Activated CD4-positive, alpha-beta T cell treated with anti-CD3 and anti-CD28 coated beads for 36 hours (primary cell): ENCODE measurements around the gene PSD2. TPM values are rescaled to one million over a fixed set of nuclear protein-coding genes. Genes with fewer than 3 reads are reported as not detected.

ENCODE experiments used
- ATAC-seq: fragments of 200-7000 bp; cut with Tn5 transposase; one replicate; pipeline ENCODE4 v1.10.0; 2021; ENCODE audit warnings: mild to moderate bottlenecking, moderate library complexity
- CTCF ChIA-PET: fragments of 350-600 bp; sonication (Branson Sonifier 250); formaldehyde crosslinking; loops from one replicate; lab custom pipeline; 2021; ENCODE audit warnings: antibody characterized with exemption; lab: Charles Lee
- POLR2A ChIA-PET: fragments of 350-600 bp; sonication (Branson Sonifier 250); formaldehyde crosslinking; loops from one replicate; lab custom pipeline; 2021; ENCODE audit warnings: antibody characterized with exemption, inconsistent platforms; lab: Charles Lee
- DNase-seq: peaks from one replicate; pipeline ENCODE4 v3.0.0-alpha.2; 2020
- H3K27ac Mint-ChIP-seq: one replicate; pipeline ENCODE4 v1.8.0; 2021; ENCODE audit warnings: mixed read lengths
- H3K27me3 Mint-ChIP-seq: one replicate; pipeline ENCODE4 v1.8.0; 2021; ENCODE audit warnings: mixed read lengths
- H3K36me3 Mint-ChIP-seq: one replicate; pipeline ENCODE4 v1.8.0; 2021; ENCODE audit warnings: low read depth, mixed read lengths
- H3K4me1 Mint-ChIP-seq: one replicate; pipeline ENCODE4 v1.8.0; 2021; ENCODE audit warnings: mixed read lengths
- H3K4me3 Mint-ChIP-seq: one replicate; pipeline ENCODE4 v1.8.0; 2021; ENCODE audit warnings: mild to moderate bottlenecking, moderate library complexity, mixed read lengths
- H3K9me3 Mint-ChIP-seq: one replicate; pipeline ENCODE4 v1.8.0; 2021; ENCODE audit warnings: low read depth, mixed read lengths
- intact Hi-C, 2 experiments: fragments of 100-400 bp; cut with DNase I in 1 of 2; cut with micrococcal nuclease in 1 of 2; formaldehyde crosslinking; loops; one replicate each; pipeline versions ENCODE4 v1.14.2 to v1.15.1; 2022 to 2024; cut with DNase I, micrococcal nuclease
- total RNA-seq, 2 experiments: library from RNA; stranded (reverse); gene quantifications; one replicate each; pipeline ENCODE4 v1.2.3, GENCODE V29; 2021

The PSD2 gene
- total RNA-seq, 2 experiments from 2014 or later, result not detected

DNA sequence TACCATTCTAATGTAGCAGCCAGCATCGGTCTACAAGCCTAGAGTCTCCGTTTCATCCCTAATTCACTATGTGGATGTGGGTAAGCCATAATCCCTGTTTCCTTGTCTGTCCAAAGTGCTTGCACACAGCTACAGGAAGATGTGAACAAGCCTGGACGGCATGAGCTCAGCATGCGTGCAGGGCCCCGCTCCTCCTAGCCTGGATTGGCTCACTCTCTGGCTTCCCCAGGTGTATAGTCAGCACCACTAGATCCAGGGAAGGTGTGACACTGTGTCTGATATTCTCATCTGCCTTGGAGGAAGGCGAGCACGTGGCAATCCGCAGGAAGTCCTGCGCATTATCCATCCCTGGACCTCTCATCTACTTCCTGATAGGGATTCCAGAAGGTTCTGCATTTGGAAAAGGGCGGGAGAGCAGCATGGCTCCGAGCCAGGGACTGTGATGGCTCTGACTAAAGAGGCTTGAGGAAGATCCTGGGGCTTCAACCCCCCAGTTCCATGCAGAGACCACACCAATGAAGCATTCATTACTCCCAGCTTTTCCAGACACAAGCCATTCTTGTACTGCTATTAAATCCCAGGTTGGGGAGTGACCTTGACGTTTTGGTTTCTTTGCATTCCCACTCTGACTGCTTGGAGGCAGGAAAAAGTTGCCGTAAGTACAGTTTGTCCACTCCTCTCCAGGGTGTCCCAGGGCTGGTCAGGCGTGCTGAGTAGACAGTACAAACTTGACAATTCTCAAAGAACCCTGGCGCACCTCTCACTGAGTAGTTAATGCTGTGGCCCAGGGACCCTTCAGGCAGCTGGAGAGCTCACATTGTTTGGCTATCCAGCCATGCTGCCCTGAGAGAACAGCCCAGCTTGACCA is 65.6 kb downstream of the PSD2 start:
- Mint-ChIP-seq H3K27ac (no peak overlapping the region), H3K9me3 (no peaks in the 10 kb centered on the region), H3K27me3 (peaks cover 4% of the 10 kb centered on the region), H3K4me1 (no peaks in the 10 kb centered on the region), H3K4me3 (no peak overlapping the region), H3K36me3 (no peaks in the 10 kb centered on the region)
- POLR2A ChIA-PET, result no interaction called here
- intact Hi-C loops, result no loop called here
- DNase-seq (no peak), ATAC-seq (no peak)
- CTCF ChIA-PET, result interaction anchor here (0.6 to 3.1 kb wide), 6 partner anchors 11 to 686 kb away, joined by 3 to 25 read pairs (median 3); no protein-coding TSS in a partner anchor

DNA sequence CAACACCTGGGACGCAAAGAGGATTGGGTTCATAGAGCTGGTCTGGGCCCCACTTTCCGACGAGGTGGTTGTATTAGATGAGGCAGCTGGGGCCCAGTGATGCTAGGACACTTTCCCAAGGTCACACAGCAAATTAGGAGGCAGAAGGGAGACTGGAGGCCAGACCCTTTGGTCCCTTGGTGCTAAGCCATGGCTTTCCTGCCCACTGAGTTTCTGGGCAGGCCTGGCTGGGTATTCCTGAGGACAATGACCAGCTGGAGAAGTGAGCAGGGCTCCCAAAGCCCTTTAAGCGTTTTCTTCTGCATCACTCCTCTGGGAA is 66.2 kb downstream of the PSD2 start:
- no peak overlapping the region for H3K27ac Mint-ChIP-seq
- no peaks in the 10 kb centered on the region for H3K9me3 Mint-ChIP-seq
- POLR2A ChIA-PET, result no interaction called here
- intact Hi-C loops, result no loop called here
- no peak for DNase-seq
- ATAC-seq, result no peak
- H3K4me1 Mint-ChIP-seq, result no peaks in the 10 kb centered on the region
- H3K36me3 Mint-ChIP-seq, result no peaks in the 10 kb centered on the region
- no peak overlapping the region for H3K4me3 Mint-ChIP-seq
- peaks cover 7% of the 10 kb centered on the region for H3K27me3 Mint-ChIP-seq
- CTCF ChIA-PET, result interaction anchor here (0.7 to 3.1 kb wide), 6 partner anchors 10 to 143 kb away, joined by 3 to 25 read pairs (median 5); no protein-coding TSS in a partner anchor

DNA sequence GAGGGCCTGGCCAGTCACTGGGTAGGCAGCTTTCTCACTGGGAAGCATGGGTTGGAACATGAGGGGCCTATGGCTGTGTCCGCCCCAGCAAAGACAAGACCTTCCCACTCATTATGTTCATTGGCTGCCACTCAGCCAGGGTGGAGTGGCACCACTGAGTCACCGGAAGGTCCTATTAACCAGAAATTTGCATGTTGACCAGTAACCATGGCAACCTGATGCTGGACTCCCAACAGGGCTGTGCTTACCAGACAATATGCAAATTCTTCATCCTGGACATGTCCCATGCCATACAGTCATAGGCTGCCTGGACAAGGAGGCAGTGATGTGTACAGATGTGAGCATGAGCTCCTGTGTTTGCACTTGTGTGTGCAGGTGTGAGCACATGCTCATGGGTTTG is 66.7 kb downstream of the PSD2 start:
- H3K4me1 Mint-ChIP-seq, result no peaks in the 10 kb centered on the region
- H3K27me3 Mint-ChIP-seq, result peaks cover 10% of the 10 kb centered on the region
- intact Hi-C loops, result no loop called here
- DNase-seq (no peak), ATAC-seq (no peak)
- no peaks in the 10 kb centered on the region for H3K36me3 Mint-ChIP-seq
- POLR2A ChIA-PET, result no interaction called here
- CTCF ChIA-PET, result interaction anchor here (0.6 to 3.1 kb wide), 10 partner anchors 10 to 106 kb away, joined by 3 to 25 read pairs (median 5); no protein-coding TSS in a partner anchor
- H3K9me3 Mint-ChIP-seq, result no peaks in the 10 kb centered on the region
- no peak overlapping the region for H3K27ac Mint-ChIP-seq
- no peak overlapping the region for H3K4me3 Mint-ChIP-seq

DNA sequence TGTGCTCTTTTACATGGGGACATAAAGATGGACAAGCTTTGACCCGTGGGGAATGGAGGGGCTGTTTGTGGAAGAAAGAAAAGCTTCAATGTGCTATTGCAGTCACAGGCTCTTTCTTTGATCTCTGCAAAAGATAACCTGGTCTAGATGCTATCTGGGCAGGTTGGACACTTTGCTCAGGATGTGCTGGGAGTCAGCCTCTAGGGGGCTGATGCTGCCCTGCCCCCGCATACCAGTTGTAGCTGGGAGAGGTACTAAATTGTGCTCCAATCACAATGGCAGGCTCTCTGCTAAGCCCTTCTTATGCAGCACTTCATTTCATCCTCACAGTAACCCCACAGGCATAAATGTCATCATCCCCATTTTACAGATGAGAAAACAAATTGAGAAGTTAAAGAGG is 67.2 kb downstream of the PSD2 start:
- H3K4me3 Mint-ChIP-seq, result no peak overlapping the region
- H3K4me1 Mint-ChIP-seq, result no peaks in the 10 kb centered on the region
- intact Hi-C loops, result no loop called here
- CTCF ChIA-PET, result interaction anchor here (0.6 to 3.1 kb wide), 12 partner anchors 9 to 106 kb away, joined by 3 to 25 read pairs (median 4); no protein-coding TSS in a partner anchor
- no peak overlapping the region for H3K27ac Mint-ChIP-seq
- DNase-seq (no peak), ATAC-seq (no peak)
- H3K9me3 Mint-ChIP-seq, result no peaks in the 10 kb centered on the region
- peaks cover 10% of the 10 kb centered on the region for H3K27me3 Mint-ChIP-seq
- H3K36me3 Mint-ChIP-seq, result no peaks in the 10 kb centered on the region
- POLR2A ChIA-PET, result no interaction called here

DNA sequence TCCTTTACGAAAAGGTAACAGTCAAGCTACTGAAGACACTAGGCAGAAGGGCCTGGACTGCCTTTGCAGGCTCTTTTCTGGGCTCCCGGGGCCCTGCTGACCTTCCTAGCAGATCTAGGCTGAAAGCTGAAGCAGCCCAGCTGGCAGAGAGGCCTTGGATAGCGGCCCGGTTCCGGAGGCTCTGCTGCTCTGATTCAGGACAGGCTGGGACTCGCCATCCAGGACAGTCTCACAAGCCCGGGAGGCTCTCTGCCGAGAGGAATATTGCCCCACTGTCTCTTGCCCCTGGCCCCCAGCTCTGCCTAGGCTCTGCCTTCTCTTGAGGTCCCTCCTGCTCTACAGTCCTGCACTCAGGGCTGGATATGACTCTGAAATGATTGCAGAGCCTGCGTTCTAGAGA is 67.8 kb downstream of the PSD2 start:
- POLR2A ChIA-PET, result no interaction called here
- Mint-ChIP-seq H3K4me1 (no peaks in the 10 kb centered on the region), H3K4me3 (no peak overlapping the region), H3K36me3 (no peaks in the 10 kb centered on the region), H3K27me3 (peaks cover 12% of the 10 kb centered on the region), H3K9me3 (no peaks in the 10 kb centered on the region), H3K27ac (no peak overlapping the region)
- DNase-seq, result no peak
- CTCF ChIA-PET, result interaction anchor here (0.6 to 3.1 kb wide), 15 partner anchors 9 to 795 kb away, joined by 3 to 25 read pairs (median 4); no protein-coding TSS in a partner anchor
- intact Hi-C loops, result no loop called here
- no peak for ATAC-seq

DNA sequence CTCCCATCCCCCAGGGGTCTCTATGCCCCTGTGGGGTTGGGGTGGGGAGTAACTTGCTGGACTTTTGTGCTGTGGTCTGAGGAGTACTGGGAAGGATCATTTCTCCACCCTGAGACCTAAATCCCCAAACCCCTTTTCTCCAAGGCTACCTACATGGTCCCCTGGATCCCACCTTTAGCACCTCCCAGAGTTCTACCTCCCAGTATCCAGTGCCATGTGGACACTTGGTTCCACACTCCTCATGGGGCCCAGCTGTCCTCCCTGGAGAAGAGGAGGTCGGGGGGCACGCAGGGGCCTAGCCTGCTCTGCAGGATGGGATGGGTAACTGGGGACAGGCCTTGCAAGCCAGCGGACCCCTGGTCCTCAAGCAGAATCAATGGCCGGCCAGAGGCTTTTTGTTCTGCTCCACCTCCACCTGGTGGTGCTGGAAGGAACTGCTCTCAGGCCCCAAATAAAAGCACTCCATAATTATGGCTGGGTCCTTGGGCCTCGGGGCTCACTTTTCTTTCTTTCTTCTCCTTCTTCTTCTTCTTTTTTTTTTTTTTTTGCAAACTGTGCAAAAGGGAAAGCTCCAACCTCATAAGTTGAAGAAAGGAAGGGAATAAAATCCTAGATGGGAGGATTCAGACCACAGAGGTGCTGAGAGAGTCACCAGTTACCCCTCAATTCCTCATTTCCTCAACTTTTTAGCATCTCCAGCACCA is 68.4 kb downstream of the PSD2 start:
- ATAC-seq, result peak; percentile 68
- POLR2A ChIA-PET, result no interaction called here

DNA sequence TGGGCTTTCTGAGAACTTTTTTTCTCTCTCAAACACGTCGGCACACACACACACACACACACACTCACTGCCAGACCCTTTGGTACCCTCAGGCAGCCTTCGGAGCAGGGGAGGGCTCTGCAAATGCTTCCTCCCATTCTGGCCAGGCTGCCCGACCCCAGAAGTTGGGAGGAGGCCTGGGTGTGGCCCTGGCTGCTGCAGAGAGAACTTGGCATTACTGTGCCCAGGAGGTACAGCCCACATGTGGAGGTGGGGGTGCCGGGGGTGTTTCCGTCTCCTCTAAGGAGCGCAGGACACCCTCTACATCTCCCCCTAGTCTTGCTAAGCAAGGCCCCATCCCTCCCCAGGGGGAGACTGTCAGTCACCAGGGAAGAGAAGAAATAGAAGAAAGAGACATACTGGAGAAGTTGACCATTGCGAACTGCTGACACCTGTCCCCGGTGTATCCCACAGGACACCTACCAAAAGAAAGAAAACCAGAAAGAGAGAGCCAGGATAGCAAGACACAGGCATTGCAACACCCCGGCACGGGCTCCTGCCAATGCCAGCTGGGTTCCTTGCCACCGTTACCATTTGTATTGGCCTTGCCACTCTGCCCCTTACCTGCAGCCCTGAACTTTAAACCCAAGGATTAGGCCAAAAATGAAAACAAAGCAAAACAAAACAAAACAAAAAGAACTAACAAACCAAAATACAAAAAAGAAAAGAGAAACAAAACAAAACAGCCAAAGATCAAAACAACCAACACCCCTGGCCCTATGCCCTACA is 69.3 kb downstream of the PSD2 start:
- Mint-ChIP-seq H3K4me3 (no peak overlapping the region), H3K9me3 (no peaks in the 10 kb centered on the region), H3K27ac (no peak overlapping the region), H3K27me3 (peaks cover 12% of the 10 kb centered on the region), H3K4me1 (no peaks in the 10 kb centered on the region), H3K36me3 (no peaks in the 10 kb centered on the region)
- intact Hi-C loops, result loop anchor here (1.0 kb wide), 2 partner anchors 78 to 103 kb away; no protein-coding TSS in a partner anchor
- ATAC-seq, result no peak
- POLR2A ChIA-PET, result no interaction called here
- CTCF ChIA-PET, result interaction anchor here (0.6 to 1.3 kb wide), 2 partner anchors 15 to 42 kb away, joined by 3 read pairs; no protein-coding TSS in a partner anchor
- no peak for DNase-seq

More for the DNA sequence above, 68.4 kb downstream of the PSD2 start:
- CTCF ChIA-PET, result interaction anchor here (0.6 to 3.1 kb wide), 10 partner anchors 13 to 796 kb away, joined by 3 to 25 read pairs (median 4); no protein-coding TSS in a partner anchor
- H3K27ac Mint-ChIP-seq, result no peak overlapping the region
- H3K4me3 Mint-ChIP-seq, result no peak overlapping the region
- peak; percentile 75 for DNase-seq
- intact Hi-C loops, result loop anchor here (1.0 kb wide), 2 partner anchors 77 to 104 kb away; no protein-coding TSS in a partner anchor
- no peaks in the 10 kb centered on the region for H3K4me1 Mint-ChIP-seq
- peaks cover 12% of the 10 kb centered on the region for H3K27me3 Mint-ChIP-seq
- no peaks in the 10 kb centered on the region for H3K36me3 Mint-ChIP-seq
- no peaks in the 10 kb centered on the region for H3K9me3 Mint-ChIP-seq

DNA sequence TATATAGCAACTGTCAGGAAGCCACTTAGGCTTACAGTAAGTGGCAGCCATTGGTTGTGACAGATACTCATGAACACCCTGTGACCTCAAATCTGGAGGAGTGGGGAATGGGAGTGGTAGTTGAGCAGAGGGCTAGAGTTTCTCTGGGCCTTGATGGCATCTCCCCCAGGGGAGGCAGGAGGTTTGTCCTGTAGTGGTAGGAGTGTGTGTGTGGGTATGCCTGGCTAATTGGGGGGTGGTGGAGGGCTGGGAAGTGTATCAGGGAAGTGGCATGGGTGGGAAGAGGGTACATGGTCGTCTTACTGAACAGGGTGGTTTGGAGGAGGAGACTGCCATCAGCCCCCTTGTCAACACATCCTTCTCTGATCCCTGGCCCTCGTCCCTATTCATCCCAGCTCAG is 71.5 kb downstream of the PSD2 start:
- DNase-seq, result no peak
- H3K27ac Mint-ChIP-seq, result no peak overlapping the region
- ATAC-seq, result no peak
- peaks cover 12% of the 10 kb centered on the region for H3K27me3 Mint-ChIP-seq
- POLR2A ChIA-PET, result no interaction called here
- H3K9me3 Mint-ChIP-seq, result no peaks in the 10 kb centered on the region
- H3K4me3 Mint-ChIP-seq, result no peak overlapping the region
- CTCF ChIA-PET, result interaction anchor here (1.8 kb wide), 1 partner anchor 102 kb away, joined by 7 read pairs; no protein-coding TSS in a partner anchor
- no peaks in the 10 kb centered on the region for H3K36me3 Mint-ChIP-seq
- intact Hi-C loops, result no loop called here
- no peaks in the 10 kb centered on the region for H3K4me1 Mint-ChIP-seq

DNA sequence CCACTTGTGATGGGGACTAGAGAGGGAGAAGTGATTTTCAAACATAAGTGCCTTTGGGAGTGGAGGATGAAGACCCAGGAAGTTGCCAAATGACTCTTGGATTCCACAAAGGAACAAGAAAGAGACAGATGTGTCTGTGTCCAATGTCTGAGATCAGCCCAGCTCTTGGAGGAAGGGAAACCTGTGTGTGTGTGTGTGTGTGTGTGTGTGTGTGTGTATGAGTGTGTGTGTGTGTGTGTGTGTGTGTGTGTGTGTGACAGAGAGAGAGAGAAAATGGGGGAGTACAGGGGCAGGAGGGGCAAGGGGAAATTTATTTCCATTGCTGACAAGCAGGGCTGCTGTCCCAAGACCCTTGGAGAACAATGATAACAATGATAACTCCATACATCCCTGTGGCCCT is 72.0 kb downstream of the PSD2 start:
- no peaks in the 10 kb centered on the region for H3K4me1 Mint-ChIP-seq
- H3K27me3 Mint-ChIP-seq, result peaks cover 12% of the 10 kb centered on the region
- no peak for ATAC-seq
- no peak overlapping the region for H3K27ac Mint-ChIP-seq
- POLR2A ChIA-PET, result no interaction called here
- intact Hi-C loops, result no loop called here
- CTCF ChIA-PET, result interaction anchor here (1.8 kb wide), 1 partner anchor 102 kb away, joined by 7 read pairs; no protein-coding TSS in a partner anchor
- no peak for DNase-seq
- no peak overlapping the region for H3K4me3 Mint-ChIP-seq
- no peaks in the 10 kb centered on the region for H3K36me3 Mint-ChIP-seq
- no peaks in the 10 kb centered on the region for H3K9me3 Mint-ChIP-seq

DNA sequence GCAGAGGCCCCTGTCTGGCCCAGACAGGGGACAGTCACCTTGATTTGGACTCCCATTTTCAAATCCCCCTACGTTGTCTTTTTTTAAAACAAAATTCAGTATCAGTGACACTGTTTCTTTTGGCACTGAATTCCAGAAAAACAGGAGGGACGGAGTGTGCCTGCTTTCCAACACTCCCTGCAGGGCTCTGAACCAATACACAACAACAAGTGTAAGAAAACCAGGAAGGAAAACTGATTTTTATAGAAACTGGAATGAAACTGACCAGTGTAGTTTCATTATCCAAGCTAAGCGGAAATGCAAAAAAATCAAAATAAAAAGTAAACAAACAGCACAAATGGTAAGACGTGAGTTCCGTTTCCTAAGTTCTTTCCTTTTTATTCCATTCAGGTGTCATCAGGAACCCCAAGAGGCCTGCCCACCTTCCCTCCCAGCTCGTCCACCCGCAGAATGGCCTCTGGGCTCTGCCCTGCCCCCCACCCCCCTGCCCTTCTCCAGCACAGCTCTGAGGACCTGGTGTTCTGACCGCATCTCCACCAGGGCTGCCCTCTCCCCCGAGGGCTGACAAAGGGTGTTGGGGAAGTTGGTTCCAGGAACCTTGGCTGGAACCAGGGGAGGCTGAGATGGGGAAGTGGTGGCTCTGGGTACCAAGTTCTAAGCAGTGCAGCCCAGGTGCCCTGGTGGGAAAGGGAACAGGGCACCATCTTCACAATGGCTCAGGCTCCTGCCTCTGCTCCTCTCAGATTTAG is 73.6 kb downstream of the PSD2 start:
- no peak overlapping the region for H3K4me3 Mint-ChIP-seq
- intact Hi-C loops, result no loop called here
- ATAC-seq (no peak), DNase-seq (no peak)
- H3K9me3 Mint-ChIP-seq, result no peaks in the 10 kb centered on the region
- peaks cover 12% of the 10 kb centered on the region for H3K27me3 Mint-ChIP-seq
- CTCF ChIA-PET, result no interaction called here
- POLR2A ChIA-PET, result no interaction called here
- H3K36me3 Mint-ChIP-seq, result no peaks in the 10 kb centered on the region
- no peaks in the 10 kb centered on the region for H3K4me1 Mint-ChIP-seq
- no peak overlapping the region for H3K27ac Mint-ChIP-seq
